ENCODE results near the gene PHYHIPL.

- no peak for TF ChIP-seq EP300 (IDR thresholded peaks at IDR 0.05; ENCODE audit: borderline replicate concordance in 1 of 2, low read depth in 1 of 2, low read length in 1 of 2)
- no peak for TF ChIP-seq USF2 (IDR thresholded peaks at IDR 0.05; ENCODE audit: borderline replicate concordance, low read depth, low read length)
- no peak for TF ChIP-seq CTCF (IDR thresholded peaks at IDR 0.05)
- TF ChIP-seq POLR2AphosphoS5 (IDR thresholded peaks at IDR 0.05; ENCODE audit: low read depth, low read length) = no peak
- TF ChIP-seq NRF1 (IDR thresholded peaks at IDR 0.05; ENCODE audit: low read depth, low read length) = no peak
- no peak for TF ChIP-seq GABPA (IDR thresholded peaks at IDR 0.05; ENCODE audit: low read depth)
- TF ChIP-seq JUND (IDR thresholded peaks at IDR 0.05) = no peak
- TF ChIP-seq SMC3 (IDR thresholded peaks at IDR 0.05; ENCODE audit: low read depth, low read length) = no peak
- TF ChIP-seq GATA2 (CRISPR knock-in tag; IDR thresholded peaks at IDR 0.05) = no peak
- TF ChIP-seq EZH2phosphoT487 (IDR thresholded peaks at IDR 0.05; ENCODE audit: borderline replicate concordance, low read depth) = no peak
- TF ChIP-seq RAD21 (IDR thresholded peaks at IDR 0.05; ENCODE audit: low read length) = no peak
Observed at GRCh38 chr10:59289853-59290252, 113.4 kb downstream of the PHYHIPL start.
